SK-MEL-5 (cell line): ENCODE data around the gene FOXL1. TPM values are rescaled to one million over a fixed set of nuclear protein-coding genes. Genes with fewer than 3 reads are reported as not detected.

ENCODE experiments used
- DNase-seq: peaks from one replicate; pipeline ENCODE4 v3.0.0-alpha.2; 2016; ENCODE audit warnings: low read depth, low spot score
- in situ Hi-C: cut with HindIII; loops from 2 replicates; pipeline ENCODE4 v1.10.0; 2016; ENCODE audit warnings: low sequenced_read_pairs, high pct_unique_total_duplicates, low pct_unique_long_range_greater_than_20kb
- total RNA-seq: library from RNA; depleted of rRNA; stranded (reverse); fragments of >200 nt; shearing (Covaris generic); gene quantifications from 2 replicates; pipeline ENCODE4 v1.2.3, GENCODE V29; 2014

FOXL1 gene
- total RNA-seq, 1 experiment from 2014 or later = not detected

GRCh38 chr16:86565181-86565631, 13.1 kb upstream of the FOXL1 start:
- in situ Hi-C loops = no loop called here
- DNase-seq = no peak

DNA sequence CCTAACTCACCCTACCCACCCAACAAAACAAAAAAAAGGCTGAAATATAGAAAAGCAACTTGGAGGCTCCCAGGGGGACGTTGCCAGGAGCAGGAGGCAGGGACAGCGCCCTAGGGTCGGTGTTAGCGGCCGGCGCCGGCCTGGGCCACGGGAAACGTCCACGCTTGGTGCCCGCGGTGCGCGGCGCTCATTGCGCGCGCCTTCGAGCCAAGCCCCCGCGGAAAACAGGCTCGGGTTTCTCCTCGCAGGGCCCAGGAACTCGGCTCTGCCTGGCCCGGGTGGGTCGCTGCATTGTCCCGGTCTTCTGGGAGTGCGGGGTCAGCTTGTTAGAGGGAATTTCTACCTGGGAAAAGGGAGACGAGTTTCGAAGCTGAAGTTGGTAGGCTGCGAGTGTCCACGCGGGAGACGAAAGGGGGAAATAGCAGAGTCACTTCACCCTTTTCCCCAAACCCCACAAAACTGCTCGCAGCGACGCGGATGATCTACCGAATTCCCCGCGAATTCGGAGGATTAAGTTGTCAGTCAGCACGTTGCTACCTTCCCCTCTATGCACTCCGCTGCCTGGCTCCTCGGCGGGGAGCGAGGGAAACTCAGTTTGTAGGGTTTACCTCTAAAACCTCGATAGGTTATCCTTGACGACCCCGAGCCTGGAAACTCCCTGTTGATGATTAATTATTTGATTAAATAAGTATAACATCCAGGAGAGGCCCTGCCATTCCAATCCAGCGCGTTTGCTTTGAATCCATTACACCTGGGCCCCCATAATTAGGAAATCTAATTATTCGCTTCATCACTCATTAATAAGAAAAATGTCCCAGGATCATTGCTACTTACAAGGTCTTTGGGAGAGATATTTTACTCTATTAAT, 12.5 kb upstream of the FOXL1 start:
- in situ Hi-C loops = no loop called here
- no peak for DNase-seq

DNA sequence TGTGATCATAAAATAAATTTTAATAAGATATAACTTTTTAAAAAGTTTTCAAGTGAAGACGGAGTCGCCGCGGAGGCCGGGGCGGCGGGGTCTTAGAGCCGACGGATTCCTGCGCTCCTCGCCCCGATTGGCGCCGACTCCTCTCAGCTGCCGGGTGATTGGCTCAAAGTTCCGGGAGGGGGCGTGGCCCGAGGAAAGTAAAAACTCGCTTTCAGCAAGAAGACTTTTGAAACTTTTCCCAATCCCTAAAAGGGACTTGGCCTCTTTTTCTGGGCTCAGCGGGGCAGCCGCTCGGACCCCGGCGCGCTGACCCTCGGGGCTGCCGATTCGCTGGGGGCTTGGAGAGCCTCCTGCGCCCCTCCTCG, 11.8 kb upstream of the FOXL1 start, which contains the start of gene FOXC2:
FOXC2 (plus strand) TSS at position 229 of the 365 bp plus-strand sequence. CDS start 507 bp downstream, outside the sequence.
- in situ Hi-C loops = no loop called here
- peak; percentile 59 for DNase-seq

- in situ Hi-C loops = no loop called here
- no peak for DNase-seq
Measured at GRCh38 chr16:86566966-86567700, 11.2 kb upstream of the FOXL1 start.

DNA sequence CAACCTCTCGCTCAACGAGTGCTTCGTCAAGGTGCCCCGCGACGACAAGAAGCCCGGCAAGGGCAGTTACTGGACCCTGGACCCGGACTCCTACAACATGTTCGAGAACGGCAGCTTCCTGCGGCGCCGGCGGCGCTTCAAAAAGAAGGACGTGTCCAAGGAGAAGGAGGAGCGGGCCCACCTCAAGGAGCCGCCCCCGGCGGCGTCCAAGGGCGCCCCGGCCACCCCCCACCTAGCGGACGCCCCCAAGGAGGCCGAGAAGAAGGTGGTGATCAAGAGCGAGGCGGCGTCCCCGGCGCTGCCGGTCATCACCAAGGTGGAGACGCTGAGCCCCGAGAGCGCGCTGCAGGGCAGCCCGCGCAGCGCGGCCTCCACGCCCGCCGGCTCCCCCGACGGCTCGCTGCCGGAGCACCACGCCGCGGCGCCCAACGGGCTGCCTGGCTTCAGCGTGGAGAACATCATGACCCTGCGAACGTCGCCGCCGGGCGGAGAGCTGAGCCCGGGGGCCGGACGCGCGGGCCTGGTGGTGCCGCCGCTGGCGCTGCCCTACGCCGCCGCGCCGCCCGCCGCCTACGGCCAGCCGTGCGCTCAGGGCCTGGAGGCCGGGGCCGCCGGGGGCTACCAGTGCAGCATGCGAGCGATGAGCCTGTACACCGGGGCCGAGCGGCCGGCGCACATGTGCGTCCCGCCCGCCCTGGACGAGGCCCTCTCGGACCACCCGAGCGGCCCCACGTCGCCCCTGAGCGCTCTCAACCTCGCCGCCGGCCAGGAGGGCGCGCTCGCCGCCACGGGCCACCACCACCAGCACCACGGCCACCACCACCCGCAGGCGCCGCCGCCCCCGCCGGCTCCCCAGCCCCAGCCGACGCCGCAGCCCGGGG, 10.4 kb upstream of the FOXL1 start:
- DNase-seq = no peak
- in situ Hi-C loops = no loop called here

- in situ Hi-C loops = no loop called here
Measured at GRCh38 chr16:86568677-86569623, 9.4 kb upstream of the FOXL1 start.

DNA sequence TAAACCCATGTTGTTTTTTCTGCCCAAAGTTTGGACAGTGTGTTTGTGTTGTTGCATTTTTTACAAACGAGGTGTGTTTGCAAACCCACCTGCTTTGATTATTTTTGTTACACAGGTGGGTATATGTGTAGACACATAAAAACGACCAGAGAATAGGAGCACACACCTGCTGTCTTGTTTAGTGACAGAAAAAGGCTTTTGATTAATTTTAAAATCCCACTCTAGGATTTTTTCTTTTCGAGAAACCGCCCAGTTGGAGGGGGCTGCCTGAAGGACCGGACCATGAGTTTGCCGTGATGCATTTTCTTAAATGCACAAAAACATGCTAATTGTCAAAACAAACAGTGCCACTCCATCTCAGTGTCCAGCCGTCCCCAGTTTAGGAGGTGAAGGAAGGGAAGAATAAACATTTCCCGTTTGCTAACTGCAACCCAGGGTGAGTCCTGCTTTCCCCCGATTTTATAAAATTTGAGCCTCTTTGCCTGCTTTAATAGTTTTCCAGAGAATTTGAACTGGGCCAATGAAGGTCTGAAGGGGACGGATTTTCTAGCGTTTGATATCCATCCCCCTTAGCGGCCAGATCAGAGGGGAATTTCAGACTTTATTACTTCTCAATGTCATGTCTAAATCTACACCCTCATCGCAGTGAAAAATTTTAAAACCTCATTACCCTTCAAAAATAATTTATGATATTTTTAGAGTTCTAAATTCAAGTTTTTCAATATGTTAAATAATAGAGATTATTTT, 8.5 kb upstream of the FOXL1 start:
- no peak for DNase-seq
- in situ Hi-C loops = no loop called here

More at GRCh38 chr16:86568677-86569623, 9.4 kb upstream of the FOXL1 start:
- DNase-seq = no peak

GRCh38 chr16:86570558-86571529, 7.5 kb upstream of the FOXL1 start:
- in situ Hi-C loops = no loop called here
- DNase-seq = no peak

- no peak for DNase-seq
- in situ Hi-C loops = no loop called here
Measured at GRCh38 chr16:86571530-86571915, 6.8 kb upstream of the FOXL1 start.

DNA sequence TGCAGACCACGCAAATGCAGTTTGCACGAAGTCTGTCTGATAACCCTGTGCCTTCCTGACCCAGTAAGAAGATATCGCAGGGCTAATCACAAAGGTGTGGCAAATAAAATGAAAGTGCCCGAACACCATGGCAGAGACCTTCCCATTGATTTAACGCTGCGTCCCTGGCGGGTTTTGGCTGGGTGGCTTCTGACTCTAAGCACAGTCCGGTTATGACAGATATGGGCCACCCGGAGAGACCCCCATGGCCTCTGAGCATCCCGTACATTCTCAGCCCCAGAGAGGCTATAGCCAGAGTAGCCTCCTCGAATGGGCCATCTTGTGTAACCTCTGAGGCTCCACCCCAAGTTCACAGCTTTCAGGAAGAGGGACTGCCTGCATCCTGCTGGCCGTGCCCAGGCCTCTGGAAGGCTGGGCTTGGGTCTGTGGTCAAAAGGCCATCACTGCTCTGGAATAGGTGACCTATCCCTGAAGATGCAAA, 6.3 kb upstream of the FOXL1 start:
- no peak for DNase-seq
- in situ Hi-C loops = no loop called here

DNA sequence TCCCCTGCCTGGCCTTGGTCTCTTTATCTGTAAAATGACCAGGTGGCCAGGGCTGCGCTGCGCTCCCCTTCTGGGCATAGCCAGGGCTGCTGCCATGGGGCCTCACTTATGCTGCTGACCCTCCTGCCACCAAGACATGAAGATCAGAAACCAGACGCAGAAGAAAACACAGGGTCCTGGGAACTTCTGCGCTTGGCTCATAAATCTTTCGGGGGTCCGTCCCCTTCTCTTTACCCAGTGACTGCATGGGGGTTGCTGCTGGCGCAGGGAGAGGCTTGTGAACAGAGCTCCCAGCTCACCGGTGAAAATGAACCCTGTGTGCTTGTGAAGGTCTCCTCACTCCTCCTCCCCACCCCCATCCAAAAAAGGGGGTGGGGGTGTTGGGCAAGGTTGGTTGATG, 5.7 kb upstream of the FOXL1 start:
- in situ Hi-C loops = no loop called here
- DNase-seq = no peak

DNA sequence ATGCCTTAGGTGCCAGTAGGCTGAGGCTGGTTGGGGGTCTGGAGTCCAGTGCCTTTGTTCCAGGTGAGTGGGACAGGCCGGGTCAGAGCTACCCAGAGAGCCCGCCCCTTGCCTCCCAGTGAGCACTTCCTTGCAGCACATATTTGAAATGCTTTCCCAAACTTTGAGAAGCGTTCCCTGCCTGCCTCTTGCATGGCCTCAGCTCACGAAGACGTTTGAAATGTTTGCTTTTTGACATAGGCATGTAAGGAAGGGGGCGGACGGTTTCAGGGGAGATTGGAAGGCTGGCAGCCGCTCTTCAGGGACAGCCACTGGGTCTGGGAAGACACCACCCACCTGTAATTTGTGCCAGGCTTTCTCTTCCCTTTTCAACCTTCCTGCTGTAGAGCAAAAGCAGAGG, 5.1 kb upstream of the FOXL1 start:
- in situ Hi-C loops = no loop called here
- DNase-seq = no peak

GRCh38 chr16:86573646-86574508, 4.5 kb upstream of the FOXL1 start:
- in situ Hi-C loops = no loop called here

GRCh38 chr16:86574646-86575045, 3.7 kb upstream of the FOXL1 start:
- in situ Hi-C loops = no loop called here
- no peak for DNase-seq

More at GRCh38 chr16:86573646-86574508, 4.5 kb upstream of the FOXL1 start:
- no peak for DNase-seq
